NCI-H524 (cell line): ENCODE measurements around the gene ADCY10.
A peak's percentile ranks its signal among the peaks of the same experiment; 100 is the strongest.
"Not testable (repeated sequence)": the region's sequence is repeated elsewhere in the genome, so short reads cannot be mapped to it uniquely, and the experiment has no call there.

ENCODE experiments used
- DNase-seq, 2 experiments: peaks; one replicate each; lab custom pipeline; 2025; lab: John Stamatoyannopoulos, UW

The ADCY10 gene

DNA sequence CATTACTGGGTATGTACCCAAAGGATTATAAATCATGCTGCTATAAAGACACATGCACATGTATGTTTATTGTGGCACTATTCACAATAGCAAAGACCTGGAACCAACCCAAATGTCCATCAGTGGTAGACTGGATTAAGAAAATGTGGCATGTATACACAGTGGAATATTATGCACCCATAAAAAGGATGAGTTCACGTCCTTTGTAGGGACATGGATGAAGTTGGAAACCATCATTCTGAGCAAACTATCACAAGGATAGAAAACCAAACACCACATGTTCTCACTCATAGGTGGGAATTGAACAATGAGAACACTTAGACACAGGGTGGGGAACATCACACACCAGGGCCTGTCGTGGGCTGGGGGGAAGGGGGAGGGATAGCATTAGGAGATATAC lies 26.7 kb downstream of the ADCY10 start:
- not testable (repeated sequence) for DNase-seq

DNA sequence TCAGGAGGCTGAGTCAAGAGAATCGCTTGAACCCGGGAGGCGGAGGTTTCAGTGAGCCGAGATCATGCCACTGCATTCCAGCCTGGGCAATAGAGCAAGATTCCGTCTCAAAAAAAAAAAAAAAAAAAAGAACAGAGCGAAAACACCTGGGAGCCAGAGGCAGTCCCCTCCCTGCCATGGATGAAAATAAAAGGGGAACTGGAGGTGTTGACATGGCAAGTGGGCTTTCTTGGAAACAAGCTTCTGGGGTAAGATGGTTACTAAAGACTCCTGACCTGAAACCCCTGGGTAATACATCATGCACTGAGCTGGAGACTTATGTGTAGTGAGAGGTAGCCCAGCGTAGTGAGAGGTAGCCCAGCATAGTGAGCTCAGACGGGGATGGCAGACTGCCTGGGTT lies 31.6 kb downstream of the ADCY10 start:
- no peak for DNase-seq

DNA sequence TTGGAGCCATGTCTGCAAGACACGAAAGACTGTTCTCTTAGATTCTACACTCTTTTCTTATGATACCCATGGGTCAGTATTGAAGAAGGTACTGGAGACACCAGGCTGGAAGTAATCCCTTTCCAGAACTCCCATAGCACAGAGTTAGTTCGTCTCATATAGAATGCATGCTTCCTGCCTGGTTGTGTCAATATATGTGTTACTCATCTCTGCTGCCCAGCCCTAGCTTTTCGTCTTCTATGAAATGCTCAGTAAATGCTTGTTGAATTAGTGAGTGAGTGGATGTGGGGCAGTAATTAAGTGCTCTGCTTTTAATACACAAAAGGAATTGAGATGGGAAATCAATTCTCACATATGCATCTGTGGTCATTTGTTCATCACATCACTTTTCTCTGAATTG lies 32.1 kb downstream of the ADCY10 start:
- DNase-seq = no peak

DNA sequence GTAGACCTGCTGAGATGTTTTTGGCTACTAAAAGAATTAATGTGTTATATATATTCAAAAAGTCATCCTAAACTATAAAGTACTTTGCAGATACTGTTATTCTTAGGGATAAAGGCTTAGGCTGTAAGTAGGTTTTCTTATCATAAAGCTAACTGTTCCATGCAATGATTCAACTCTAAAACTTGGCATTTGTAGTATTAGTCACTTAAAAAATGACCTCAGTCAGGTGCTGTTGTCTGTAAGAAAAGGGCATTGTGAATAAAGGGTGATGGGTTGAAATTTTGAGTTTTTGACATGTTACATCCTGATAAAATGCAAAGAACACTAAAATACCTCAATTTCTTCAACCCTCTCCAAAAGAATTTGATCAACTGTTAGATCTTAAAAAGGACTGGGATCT lies 32.9 kb downstream of the ADCY10 start:
- no peak for DNase-seq

DNA sequence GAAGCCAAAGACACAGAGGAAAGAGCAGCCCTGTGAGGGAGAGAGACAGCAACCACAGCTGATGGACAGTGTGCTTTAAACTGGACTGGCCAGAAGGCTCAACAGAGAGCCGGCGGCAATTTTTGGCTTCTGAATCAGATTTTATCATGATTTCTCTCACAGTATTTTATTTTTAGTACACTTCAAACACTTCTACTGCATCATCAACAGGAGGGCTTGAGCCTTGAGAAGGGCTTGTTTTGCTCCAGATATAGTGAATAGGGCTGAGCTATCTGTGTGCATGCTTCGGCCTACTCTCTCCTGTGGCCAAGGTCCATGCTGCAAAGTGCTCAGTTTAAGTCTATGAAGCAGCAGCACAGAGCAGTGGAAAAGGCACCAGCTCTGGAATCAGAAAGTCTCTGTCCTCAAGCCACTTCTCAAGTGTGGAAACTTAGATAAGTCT lies 33.3 kb downstream of the ADCY10 start:
- no peak for DNase-seq

DNA sequence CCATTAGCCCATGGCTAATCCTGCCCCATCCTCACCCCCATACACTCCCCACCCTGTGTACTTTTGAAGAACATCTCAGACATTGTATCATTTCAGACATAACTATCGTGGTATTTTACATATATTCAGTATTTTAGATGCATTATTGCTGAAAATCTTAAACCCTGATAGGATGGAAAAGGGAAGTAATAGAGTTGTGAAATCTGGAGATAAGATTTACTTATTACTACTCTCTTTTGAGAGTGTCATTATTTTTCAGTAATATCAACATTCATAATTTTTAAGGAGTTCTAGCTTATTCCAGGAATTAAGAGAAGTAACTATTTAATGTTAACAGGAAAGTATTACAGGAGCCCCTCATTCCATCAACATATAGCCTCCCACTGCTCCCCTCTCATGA lies 34.4 kb downstream of the ADCY10 start:
- no peak for DNase-seq

DNA sequence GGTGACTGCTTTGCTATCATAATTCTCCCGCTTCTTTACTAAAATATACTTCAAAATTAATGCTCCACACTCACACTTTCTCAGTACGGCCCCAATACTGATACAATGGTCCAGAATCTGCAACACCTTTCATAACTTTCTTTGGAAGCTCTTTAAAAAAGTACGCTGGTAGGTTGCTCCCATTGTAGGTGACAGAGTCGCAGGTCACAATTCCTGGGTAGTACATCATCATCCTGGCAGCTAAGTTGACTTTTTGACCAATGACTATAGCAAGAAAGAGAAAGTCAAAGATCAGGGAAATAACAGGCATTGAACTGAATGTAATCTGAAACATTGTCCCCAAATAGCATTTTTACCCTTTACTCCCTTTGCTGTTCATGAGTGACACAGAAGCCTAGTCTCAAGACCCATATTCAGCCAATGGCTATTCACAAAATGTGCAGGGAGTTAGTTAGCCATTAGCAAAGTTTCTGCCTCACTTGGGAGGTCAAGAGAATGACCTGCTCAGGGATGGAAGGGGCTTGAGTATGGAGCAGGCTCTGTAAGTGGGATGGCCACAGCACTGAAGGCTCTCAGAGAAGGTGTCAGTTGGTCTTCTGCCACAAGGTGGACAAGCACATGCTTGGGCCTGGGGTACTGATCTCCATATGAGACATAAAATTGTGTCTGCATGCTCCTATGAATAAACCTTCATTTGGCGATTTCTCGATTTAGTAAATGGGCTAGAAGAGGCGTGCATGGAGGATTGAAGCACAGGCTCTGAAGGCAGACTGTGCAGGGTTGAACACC lies 35.4 kb downstream of the ADCY10 start:
- DNase-seq = no peak

DNA sequence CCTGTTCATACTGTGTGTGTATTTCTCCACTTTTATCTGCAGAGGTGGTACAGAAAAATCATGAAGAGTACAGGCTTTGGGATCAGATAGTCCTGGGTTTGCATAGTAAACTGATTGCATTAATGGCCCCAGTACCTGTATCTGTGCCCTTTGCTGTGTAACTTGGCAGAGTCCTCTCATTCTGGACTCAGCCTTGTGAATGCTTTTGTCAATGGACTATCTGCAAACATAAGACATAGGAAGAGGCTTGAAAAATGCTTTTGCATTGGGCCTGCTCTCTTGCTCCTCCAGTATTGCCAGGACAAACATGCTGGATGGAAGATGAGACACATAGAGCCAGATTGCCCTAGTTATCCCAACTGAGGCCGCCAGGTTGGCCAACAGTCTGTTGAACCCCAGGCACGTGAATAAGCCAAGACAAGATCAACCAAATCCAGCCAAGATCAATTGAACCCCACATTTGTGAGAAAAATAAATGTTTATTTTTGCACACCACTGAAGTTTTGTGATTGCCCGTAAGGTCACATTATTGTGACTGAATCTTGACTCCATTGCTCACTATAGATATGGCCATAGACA lies 37.2 kb downstream of the ADCY10 start:
- no peak for DNase-seq

DNA sequence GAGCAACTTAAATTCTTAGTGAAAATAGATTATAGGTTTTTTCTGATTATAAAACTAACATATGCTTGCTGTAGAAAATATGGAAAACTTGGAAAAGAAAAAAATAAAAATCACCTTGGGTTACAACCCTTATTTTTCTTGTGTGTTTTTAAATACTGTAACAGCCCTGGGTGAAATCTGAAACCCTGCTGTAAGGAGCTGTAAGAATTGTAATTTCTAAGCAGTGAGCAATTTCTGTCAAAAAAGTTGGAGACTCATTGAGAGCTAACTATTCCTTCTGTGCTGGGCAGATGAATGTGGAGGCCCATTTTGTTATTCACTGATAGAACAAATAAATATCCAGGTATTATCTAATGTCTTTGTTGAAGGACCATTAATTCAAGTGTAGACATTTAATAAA lies 42.6 kb downstream of the ADCY10 start:
- DNase-seq = peak in 1 of 2 experiments; percentile 22

DNA sequence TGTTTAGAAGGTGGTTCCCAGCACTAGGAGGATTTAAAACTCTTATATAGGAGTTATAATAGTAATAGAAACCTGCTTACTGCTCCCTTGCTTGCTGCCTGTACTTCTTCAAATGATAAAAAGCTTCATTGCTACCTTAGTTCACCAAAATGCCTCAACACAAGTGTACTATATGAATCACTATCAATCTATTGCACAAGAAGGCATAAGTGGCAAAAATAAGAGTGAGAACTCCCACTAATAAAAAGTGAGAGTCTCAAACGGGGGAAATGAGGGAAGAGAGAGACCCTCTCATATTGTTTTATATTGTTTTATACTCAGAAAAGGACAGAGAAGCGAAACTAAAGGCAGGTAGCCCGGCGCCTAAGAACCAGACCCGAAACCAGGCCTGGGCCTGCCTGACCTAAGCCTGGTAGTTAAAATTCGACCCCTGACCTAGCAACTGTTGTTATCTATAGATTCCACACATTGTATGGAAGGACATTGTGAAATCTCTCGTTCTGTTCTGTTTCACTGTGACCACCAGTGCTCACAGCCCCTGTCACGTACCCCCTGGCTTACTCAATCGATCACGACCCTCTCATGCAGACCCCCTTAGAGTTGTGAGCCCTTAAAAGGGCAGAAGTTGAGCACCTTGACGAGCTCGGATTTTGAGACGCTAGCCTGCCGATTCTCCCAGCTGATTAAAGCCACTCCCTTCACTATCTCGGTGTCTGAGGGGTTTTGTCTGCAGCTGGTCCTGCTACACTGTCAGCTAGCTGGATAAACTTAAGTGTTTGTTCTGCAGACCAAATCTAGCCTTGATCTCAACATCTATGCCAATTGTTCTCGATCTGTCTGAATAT lies 44.6 kb downstream of the ADCY10 start:
- not testable (repeated sequence) for DNase-seq

DNA sequence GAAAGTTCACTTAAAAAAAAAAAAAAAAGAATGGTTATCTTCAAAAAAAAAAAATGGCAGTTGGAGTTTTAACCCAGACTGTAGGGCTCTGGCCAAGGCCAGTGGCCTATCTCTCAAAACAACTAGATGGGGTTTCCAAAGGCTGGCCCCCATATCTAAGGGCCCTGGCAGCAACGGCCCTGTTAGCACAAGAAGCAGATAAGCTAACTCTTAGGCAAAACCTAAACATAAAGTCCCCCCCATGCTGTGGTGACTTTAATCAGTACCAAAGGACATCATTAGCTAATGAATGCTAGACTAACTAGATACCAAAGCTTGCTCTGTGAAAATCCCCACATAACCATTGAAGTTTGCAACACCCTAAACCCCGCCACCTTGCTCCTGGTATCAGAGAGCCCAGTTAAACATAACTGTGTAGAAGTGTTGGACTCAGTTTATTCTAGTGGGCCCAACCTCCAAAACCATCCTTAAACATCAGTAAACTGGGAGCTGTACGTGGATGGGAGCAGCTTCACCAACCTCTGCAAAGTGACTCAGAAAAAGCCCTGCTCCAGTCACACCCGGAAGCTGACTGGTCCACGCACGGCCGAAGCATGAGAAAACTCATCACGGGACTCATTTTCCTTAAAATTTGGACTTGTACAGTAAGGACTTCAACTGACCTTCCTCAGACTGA lies 47.1 kb downstream of the ADCY10 start:
- DNase-seq = not testable (repeated sequence)

DNA sequence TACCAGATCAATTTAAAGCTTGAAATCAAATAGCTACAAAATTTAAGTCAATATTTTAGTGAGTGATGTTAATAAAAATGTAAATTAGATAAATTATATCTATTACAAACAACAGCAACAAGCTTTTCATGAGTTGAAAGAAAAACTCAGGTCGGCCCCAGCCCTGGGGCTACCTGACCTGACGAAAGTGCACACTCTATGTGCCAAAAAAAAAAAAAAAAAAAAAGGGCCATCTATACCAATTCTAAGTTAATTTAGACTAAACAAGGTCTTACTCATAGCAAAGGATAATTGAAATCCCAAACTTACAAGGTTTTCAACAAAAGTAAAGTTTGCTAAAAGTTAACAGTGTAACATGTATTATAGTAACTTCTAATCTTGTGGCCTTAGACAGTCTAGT lies 47.6 kb downstream of the ADCY10 start:
- not testable (repeated sequence) for DNase-seq

DNA sequence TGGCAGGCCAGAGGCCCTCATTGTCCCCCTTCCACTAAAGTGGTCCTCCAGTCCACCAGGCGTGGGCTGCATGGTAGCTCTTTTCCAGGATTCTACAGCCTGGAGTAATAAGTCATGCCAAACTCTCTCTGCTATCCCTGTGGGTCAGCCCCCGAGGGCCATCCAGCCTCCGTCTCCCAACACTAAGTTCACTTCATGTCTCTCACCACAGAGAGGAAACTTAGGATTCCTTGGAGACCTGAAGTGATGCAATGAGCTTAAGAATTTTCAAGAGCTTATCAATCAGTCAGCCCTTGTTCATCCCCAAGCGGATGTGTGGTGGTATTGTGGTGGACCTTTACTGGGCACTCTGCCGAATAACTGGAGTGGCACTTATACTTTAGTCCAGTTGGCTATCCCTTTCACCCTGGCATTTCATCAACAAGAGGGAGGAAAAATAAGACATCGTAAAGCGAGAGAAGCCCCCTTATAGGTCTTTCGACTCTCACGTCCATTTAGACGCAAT lies 48.1 kb downstream of the ADCY10 start:
- not testable (repeated sequence) for DNase-seq

DNA sequence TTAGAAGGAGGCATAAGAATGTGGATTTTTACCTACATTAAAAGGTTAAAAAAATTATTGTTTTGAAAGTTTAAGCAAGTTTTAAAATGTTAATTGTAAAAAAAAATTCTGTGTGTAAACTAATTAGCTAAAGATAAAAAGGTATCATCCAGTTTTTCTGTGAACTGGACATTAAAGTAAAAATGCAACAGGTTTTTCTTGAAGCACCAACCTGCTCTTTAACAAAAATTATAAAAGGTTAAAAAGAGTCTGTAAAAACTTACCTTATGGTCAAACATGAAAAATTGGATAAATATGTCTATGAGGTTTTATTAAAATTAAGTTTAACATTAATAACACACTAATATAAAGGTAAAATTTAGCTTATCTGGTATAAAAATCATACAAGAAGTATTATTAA lies 48.7 kb downstream of the ADCY10 start:
- not testable (repeated sequence) for DNase-seq

DNA sequence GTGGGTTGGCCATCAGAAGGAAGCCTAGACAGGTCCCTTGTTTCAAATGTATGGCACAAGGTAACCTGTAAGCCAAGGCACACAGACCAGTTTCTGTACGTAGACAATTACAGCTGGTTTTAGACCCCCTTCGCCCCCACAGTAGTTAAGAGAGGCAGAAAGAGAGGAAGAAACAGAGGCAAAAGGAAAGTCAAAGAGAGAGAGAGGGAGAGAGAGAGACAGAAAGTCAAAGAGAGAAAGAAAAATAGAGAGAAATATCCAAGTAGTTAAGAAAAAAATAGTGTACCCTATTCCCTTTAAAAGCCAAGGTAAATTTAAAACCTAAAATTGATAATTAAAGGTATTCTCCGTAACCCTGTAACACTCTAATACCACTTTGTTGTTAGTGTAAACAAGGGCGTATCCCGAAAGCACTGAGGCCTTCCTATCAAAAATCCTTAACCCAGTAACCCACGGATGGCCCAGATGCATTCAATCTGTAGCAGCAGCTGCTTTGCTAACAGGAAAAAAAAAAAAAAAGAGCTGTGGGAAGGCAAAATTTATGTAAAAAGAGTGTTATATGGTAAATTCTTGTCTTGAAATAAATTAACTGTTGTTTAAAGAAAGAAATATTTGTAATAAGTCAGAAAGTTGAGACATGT lies 49.4 kb downstream of the ADCY10 start:
- DNase-seq = no peak

DNA sequence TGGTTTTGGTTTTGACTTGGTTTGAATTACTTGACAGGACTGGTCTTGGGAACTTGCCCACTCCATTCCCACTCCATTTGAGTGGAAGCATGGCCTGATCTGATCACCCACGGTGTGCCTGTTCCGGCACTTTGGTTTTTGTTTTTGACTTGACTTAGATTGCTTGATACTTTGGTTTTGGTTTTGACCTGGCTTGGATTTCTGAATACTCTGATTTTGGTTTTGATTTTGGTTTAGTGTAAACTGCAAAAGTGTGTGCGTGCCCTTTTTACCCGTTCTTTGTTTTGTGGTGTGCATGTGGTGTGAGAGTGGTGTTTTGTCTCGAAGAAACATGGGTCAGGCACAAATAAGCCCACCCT lies 50.0 kb downstream of the ADCY10 start:
- DNase-seq = no peak

DNA sequence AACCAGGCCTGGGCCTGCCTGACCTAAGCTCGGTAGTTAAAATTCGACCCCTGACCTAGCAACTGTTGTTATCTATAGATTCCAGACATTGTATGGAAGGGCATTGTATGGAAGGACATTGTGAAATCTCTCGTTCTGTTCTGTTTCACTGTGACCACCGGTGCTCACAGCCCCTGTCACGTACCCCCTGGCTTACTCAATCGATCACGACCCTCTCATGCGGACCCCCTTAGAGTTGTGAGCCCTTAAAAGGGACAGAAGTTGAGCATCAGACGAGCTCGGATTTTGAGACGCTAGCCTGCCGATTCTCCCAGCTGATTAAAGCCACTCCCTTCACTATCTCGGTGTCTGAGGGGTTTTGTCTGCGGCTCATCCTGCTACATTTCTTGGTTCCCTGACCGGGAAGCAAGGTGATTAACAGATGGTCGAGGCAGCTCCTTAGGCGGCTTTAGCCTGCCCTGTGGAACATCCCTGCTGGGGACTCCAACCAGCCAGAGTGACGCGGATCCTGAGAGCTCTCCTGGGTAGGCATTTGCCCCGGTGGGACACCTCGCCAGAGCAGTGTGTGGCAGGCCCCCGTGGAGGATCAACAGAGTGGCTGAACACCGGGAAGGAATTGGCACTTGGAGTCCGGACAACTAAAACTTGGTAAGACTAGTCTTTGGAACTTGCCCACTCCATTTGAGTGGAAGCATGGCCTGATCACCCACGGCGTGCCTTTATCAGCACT lies 50.6 kb downstream of the ADCY10 start:
- DNase-seq = peak in 1 of 2 experiments; percentile 44

DNA sequence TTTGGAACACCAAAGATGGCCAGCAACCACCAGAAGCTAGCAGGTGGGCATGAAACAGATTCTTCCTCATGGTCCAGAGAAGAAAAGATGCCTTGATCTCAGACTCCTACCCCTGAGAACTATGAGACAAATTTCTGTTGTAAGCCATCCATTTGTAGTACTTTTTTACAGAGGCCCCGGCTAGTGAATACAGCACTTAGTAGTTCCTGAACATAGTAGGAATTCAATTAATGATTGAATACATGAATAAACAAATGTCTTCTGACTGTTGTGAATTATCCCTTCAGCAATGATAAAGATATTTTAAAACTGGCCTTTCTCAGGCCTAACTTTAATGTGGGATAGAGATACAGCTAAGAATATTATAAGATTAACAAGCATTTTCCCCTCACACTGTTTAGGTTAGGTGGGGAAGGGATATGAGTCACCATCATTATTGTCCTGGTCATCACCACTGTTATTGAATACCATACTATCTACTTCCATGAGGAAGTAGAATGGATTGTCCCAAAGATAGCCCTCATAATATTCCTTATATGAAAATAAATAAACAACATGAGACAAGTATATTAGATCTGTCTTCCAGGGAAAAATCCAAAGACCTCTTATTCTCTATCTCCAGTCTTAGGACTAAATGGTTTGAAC lies 51.4 kb downstream of the ADCY10 start:
- DNase-seq = no peak

DNA sequence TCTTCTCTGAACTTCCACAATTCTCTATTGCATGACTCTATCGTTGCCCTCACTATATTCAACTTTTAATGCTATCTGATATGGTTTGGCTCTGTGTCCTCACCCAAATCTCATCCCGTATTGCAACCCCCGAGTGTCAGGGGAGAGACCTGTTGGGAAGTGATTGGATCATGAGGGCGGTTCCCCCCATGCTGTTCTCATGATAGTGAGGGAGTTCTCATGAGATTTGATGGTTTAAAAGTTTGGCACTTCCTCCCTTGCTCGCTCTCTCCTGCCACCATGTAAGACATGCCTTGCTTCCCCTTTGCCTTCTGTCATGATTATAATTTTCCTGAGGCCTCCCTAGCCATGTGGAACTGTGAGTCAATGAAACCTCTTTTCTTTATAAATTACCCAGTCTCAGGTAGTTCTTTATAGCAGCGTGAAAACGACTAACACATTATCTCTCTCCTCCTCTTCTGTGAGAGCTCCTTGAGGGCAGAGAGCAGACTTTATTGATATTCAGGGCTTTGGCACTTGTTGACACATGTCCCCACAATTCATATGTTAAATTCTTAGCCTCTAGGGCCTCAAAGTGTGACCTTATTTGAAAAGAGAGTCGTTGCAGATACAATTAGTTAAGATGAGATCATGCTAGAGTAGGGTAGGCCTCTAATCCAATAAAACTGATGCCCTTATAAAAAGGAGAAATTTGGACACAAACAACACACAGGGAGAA lies 52.1 kb downstream of the ADCY10 start:
- no peak for DNase-seq
